Kidney glomerular epithelial cell (primary cell): ENCODE data around the gene COTL1.

Experiments used
- DNase-seq: peaks from one replicate; lab custom pipeline; 2025; lab: John Stamatoyannopoulos, UW

Gene COTL1

GRCh38 chr16:84548971-84549844, 68.7 kb downstream of the COTL1 start:
- DNase-seq = no peak

DNA sequence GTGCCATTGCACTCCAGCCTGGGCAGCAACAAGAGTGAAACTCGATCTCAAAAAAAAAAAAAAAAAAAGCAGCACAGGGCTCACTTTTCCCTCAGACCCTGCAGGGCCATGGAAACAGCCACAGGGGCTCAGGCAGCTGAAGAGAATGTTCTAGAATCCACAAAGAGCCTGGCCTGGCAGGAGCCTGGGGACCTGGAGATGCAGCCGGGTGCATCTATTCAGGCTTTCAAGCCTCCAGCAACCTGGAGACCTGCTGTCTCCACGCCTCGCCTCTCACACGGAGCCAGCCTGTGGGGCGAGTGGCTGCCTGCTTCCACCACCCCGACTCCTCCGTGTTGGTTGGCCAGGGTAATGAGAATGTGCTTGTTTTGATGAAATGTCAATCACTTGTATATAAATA, 69.4 kb downstream of the COTL1 start:
- DNase-seq = no peak

DNA sequence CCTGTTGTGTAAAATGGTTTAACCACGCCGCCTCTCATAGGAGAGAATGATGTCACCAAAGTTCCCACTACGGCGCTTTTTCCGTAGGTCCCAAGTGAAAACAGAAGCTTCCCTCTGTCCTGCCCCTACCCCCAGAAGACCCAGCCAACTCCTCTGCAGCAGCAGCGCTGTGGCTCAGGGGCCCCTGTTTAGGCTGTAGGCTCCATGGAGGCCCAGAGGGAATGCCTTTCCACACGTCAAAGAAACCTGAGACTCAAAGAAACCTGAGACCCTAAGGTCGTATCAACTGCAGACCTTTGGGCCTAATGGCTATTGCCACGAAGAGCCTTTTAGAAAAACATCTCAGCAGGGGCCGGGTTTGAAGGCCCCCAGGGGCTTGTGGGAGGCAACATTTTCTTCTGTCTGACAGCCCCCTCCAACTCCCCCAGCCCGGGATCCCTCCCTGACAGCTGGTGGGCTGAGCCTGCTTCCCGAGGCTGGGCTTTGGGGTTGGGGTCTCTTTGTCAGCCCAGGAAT, 70.3 kb downstream of the COTL1 start:
- DNase-seq = no peak

DNA sequence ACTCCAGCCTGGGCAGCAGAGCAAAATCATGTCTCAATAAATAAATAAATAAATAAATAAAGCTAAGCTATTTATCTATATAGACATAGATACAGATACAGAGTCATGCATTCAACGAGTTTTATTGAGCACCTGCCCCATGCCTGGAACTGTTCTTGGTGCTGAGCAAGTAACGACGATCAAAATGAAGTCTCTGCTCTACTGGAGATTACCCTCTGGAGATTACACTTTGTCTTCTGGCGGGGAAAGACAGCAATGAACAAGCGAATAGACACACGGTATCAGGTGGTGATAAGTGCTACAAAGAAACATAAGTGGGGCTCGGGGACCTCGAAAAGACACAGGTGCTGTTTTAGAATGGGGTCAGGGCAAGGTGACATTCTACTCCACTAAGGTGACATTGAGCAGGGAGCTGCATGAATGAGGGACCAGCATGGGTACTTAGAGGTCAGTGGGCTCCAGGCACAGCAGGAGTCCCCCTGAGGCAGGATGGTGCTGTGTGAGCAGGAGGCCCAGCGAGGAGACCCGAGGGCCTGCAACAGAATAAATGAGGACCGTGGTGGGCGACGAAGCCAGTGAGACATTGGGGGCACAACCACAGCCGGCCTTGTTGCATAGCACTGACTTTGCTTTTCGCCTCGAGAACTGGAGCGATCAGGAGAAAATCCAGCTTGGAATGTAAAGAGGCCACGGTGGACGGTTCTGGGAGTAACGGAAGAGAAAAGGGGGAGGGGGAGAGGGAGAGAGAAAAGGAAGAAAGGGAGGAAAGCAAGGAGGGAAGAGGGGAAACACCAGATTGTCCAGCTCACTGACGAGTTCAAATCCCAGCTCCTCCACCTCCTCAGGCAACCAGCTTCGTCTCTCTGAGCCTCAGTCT, 71.0 kb downstream of the COTL1 start:
- DNase-seq = no peak

- no peak for DNase-seq
Observed at GRCh38 chr16:84545114-84545737, 72.7 kb downstream of the COTL1 start.

DNA sequence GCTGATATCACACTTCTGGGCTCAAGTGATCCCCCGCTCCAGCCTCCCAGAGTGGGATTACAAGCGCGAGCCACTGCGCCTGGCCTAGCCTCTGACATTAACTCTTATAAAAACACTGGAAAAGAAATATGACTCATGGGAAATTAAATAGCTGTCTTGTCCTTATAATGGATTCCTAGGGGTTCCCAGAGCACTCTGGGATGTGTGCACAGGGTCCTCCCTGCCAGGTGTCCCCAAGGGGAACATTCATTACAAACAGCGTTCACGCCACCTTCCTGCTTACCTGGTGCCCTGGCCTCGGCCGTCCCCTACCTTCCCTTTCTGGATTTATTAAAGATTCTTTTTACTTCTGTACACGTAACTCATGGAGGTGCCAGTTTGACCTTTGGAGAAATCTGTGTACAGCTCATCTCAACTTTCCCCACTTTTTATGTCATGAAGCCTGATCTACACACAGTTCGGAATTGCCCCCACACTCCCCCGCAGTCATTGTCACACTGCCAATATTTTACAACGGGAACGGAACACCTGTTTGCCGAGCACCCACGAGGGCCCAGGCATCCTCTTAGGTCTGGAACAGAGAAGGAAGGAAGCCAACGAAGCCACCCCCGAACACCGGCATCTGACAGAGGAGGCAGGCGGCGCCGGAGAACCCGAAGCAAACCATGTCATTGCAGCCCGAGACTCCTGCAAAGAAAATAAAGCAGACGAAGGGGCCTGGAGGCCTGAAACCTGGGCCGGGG, 73.7 kb downstream of the COTL1 start:
- peak; percentile 48 for DNase-seq

DNA sequence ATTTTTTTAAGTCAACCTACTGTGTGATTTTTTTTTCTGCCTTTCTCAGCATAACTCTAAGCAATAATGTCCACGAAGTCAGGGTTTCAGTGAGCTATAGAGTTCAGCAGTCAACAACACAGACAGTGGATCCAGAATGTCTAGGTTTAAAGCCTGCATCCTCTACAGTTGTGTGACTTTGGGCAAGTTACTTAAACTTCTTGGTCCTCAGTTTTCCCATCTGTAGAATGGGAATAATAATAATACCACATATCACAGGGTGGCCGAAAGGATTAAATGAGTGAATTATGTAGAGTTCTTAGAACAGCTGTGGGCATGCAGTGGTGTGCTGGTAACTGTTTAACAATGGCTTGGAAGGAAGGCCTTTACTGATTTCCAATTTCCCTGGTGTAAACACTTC, 74.6 kb downstream of the COTL1 start:
- no peak for DNase-seq

DNA sequence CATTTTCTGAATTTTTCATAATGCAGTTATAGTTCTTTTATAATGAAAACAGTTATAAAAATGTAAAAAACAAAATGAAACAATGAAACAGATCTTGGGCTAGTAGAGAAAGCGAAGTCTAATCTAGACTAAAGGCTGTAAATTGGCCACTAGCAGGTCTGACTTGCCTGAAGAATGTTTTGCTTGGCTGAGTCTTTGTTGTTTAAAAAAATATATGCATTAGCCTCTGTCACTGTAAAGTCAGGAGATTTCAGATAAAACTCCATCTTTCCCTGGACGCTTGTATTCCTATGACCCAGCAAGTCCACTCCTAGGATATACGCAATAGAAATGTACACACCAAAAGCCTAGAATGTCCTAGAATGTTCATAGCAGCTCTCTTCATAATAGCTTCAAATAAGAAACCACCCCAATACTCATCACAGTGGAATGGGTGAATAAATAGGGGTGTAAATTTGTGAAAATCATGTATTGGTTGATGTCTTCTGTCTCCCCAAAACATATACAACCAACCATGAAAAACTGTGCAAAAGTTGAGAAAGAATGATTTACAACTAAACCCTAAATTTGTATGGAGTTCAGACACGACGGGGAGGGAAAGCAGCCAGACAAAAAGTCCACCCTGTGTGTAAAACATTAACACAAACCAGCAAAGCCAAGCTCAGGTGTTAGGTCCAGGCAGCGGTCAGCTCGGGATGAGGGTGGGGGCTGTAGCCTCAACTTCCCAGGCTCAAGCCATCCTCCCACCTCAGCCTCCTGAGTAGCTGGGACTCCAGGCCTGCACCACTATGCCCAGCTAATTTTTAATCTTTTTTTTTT, 75.7 kb downstream of the COTL1 start:
- peak; percentile 54 for DNase-seq

DNA sequence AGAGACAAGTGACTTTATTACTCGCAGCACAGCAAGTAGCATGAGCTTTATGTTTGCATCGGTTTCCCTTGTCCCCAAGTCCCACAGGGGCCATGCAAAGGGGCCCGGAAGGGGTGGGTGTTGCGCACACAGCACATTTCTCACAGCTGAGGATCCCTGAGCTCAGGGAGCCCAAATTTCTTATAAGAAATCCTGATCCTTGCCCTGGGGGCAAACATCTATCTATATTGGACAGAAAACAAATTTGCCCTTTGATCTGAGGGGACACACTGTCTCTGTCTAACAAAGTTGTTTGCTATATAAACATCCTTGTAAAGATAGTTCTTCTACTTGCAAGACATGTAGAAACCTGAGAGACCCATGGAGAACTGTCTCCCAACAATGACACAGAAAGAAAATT, 77.7 kb downstream of the COTL1 start:
- no peak for DNase-seq

GRCh38 chr16:84538222-84538840, 79.5 kb downstream of the COTL1 start:
- DNase-seq = peak; percentile 31

DNA sequence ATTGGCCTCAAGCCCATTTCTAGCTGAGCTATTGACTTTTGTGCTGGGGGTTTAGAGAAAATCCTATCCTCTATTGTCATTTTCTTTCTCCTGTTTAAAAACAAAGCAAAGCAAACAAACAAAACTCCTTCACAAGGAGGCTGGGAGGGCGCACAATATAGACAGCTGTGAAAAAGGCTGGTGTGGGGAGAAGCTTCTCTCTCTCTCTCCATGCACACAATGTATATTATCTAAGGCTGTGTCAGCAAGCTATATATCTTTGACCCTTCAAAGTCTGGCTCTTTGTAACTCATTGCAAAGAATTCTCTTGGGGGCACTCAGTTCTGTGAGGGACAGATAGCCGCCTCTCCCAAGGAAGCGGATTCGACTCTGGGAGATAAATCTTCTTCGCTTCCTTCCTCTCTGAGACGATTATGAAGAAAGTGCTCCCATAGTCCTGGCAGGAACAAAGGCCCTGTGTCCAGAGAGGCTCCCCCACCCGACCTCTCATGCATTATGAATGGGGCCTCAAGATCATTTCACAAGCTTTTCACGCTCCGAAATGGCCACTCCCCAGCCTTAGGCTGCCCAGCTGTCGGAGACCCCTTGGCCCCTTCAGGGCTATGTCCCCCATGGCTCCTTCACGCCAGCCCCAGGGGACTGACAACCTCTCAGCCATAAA, 80.3 kb downstream of the COTL1 start:
- no peak for DNase-seq

- no peak for DNase-seq
Observed at GRCh38 chr16:84535851-84536250, 82.0 kb downstream of the COTL1 start.

GRCh38 chr16:84535408-84535807, 82.5 kb downstream of the COTL1 start:
- peak; percentile 4 for DNase-seq

DNA sequence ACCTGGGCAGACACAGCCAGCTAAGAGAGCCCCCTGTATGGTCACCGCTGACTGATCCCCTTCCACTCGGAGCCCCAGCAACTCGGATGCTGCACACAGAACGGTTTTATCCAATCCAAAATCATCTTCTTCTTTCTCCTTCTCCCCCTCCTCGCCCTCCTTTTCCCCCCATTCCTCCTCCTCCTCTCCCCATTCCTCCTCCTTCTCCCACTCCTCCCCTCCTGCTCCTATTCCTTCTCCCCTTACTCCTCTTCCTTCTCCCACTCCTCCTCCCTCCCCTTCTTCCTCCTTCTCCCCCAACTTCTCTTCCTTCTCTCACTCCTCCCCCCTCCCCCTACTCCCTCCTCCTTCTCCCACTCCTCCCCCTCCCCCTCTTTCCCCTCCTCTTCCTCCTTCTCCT, 83.1 kb downstream of the COTL1 start:
- DNase-seq = no peak

DNA sequence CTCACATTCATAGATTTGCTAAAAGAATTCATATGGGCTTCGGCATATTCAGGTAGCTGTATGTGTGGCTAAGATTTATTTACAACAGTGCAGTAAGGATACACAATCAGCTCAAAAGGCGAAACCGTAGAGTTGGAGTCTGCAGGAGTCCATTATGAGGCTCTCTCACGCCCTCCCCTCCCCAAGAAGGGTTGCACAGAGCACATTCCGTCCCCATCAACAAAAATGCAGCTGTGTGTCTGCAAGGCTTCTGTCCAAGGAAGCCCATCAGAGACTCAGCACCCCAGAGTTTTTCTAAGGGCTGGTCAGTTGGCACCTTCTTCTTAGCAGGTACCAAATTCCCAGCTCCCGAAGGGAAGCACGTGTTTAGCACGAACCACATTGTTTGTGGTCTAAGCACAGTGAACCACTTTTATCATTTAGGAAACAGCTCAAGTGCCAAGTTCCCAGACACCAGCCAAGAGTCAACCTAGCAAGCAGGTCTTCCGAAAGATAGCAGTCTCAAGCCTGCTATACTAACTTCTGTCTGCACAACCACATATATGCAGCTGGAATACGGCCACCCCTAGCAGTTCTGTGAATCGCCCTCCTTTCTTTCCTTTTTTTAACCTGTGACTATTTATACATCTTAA, 84.9 kb downstream of the COTL1 start:
- no peak for DNase-seq

- peak; percentile 99 for DNase-seq
Observed at GRCh38 chr16:84532291-84532724, 85.6 kb downstream of the COTL1 start.

DNA sequence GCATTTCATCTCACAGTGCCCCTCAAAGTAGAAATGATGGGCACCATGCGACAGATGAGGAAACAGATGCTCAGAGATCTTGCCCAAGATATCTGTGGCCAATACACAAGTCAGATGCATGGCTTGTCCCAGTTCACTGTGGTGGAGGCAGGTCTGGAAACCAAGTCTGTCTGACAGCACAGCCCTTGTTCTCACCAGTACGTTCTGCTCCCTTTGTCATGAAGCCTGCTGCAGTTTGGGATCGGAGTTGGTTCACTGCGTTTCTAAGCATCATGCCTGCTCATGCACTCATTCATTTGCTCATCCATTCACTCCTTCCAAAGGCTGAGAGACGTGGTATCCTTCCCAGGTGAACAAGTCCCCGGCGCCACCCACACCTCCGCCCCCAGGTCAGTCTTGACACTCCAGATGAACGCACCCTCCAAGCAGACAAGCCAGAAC, 86.2 kb downstream of the COTL1 start:
- peak; percentile 81 for DNase-seq

DNA sequence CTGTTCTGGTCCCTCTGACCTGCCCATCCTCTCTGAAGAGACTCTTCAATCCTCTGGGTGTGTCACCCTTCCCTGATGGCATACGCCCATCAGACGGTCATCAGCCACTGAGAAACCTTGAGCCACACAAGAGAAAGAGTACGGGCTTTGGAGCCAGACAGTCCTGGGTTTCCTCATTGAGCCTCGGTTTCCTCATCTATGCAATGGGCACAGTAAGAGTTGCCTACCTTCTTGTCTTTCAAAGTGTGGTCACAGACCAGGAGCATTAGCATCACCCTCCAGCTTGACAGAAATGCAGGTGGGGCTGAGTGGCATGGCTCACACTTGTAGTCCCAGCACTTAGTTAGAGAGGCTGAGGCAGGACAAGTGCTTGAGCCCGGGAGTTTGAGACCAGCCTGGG, 87.3 kb downstream of the COTL1 start:
- no peak for DNase-seq

DNA sequence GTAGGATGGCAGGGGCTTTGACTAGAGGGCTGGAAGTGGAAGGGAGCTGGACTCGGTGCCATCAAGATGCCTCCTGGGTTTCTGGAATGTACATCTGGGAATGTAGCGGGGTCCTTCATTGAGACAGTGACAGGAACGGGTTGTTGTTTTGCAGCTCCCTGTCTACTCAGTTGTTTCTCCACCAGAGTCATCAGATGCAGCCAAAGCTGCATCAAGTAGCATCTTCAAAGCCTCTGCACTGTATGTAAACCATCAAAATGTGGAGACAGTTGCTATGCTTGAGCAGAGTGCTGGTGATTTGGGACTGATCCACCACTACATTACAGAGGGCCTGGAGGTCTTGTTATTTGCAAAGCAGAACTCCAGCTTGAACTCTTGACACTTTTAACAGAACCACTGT, 88.3 kb downstream of the COTL1 start:
- DNase-seq = no peak
